ENCODE results near the gene MUC2. TPM values are rescaled to one million over a fixed set of nuclear protein-coding genes. Genes with fewer than 3 reads are reported as not detected.

Gene MUC2
- total and polyA plus RNA-seq, 8 donors: under 0.01 to 1,040 (median 0.45) TPM; not detected in 3

GRCh38 chr11:1117992-1118391 is 43.3 kb downstream of the MUC2 start:
- 75 to 87% (median 81%) methylated on average over 3 to 6 of the region's 6 CpGs for WGBS, 5 donors
- intact Hi-C loops (cut with DNase I; ENCODE audit: low total_unique reads): no loop called here
- DNase-seq: no peak
- no peak overlapping the region for H3K4me3 ChIP-seq
- no peak overlapping the region for H3K27ac ChIP-seq
- peaks cover 0 to 5% (median 0%) of the 10 kb centered on the region in 4 donors for H3K4me1 ChIP-seq
- H3K27me3 ChIP-seq: peaks cover 0 to 49% (median 3%) of the 10 kb centered on the region in 3 donors
- H3K36me3 ChIP-seq: no peaks in the 10 kb centered on the region
- no peak for TF ChIP-seq POLR2AphosphoS5 (IDR thresholded peaks at IDR 0.05)
- no peak for TF ChIP-seq EP300 (IDR thresholded peaks at IDR 0.05)
- TF ChIP-seq CTCF (IDR thresholded peaks at IDR 0.05): no peak
- TF ChIP-seq POLR2A (IDR thresholded peaks at IDR 0.05): no peak
- no peaks in the 10 kb centered on the region for H3K9me3 ChIP-seq

GRCh38 chr11:1118755-1119603 is 44.3 kb downstream of the MUC2 start:
- peaks cover 0 to 5% (median 0%) of the 10 kb centered on the region in 4 donors for H3K4me1 ChIP-seq
- no peaks in the 10 kb centered on the region for H3K36me3 ChIP-seq
- WGBS, 5 donors: 47 to 66% (median 60%) methylated on average over 21 to 22 of the region's 22 CpGs
- no peak overlapping the region for H3K4me3 ChIP-seq
- intact Hi-C loops (cut with DNase I; ENCODE audit: low total_unique reads): no loop called here
- no peak for TF ChIP-seq CTCF (IDR thresholded peaks at IDR 0.05)
- TF ChIP-seq POLR2A (IDR thresholded peaks at IDR 0.05): no peak
- no peak for TF ChIP-seq EP300 (IDR thresholded peaks at IDR 0.05)
- peaks cover 0 to 54% (median 3%) of the 10 kb centered on the region in 3 donors for H3K27me3 ChIP-seq
- no peaks in the 10 kb centered on the region for H3K9me3 ChIP-seq
- DNase-seq: peak; percentile 37 to 80
- H3K27ac ChIP-seq: no peak overlapping the region

GRCh38 chr11:1119604-1120146 is 45.0 kb downstream of the MUC2 start:
- peak in 1 of 2 donors; percentile 17 for DNase-seq
- intact Hi-C loops (cut with DNase I; ENCODE audit: low total_unique reads): no loop called here

More at GRCh38 chr11:1119604-1120146, 45.0 kb downstream of the MUC2 start:
- no peaks in the 10 kb centered on the region for H3K9me3 ChIP-seq
- H3K4me1 ChIP-seq: peaks cover 0 to 5% (median 0%) of the 10 kb centered on the region in 4 donors
- no peaks in the 10 kb centered on the region for H3K36me3 ChIP-seq
- TF ChIP-seq POLR2AphosphoS5 (IDR thresholded peaks at IDR 0.05) (no peak), CTCF (IDR thresholded peaks at IDR 0.05) (no peak), POLR2A (IDR thresholded peaks at IDR 0.05) (no peak)
- peaks cover 0 to 54% (median 3%) of the 10 kb centered on the region in 3 donors for H3K27me3 ChIP-seq
- H3K4me3 ChIP-seq: no peak overlapping the region
- H3K27ac ChIP-seq: no peak overlapping the region
- WGBS, 5 donors: 80 to 90% (median 84%) methylated on average over 16 to 17 of the region's 17 CpGs

Measured in stomach (tissue), 9 donors.